Measurements from ENCODE around the gene QSOX2. TPM values are rescaled to one million over a fixed set of nuclear protein-coding genes. Genes with fewer than 3 reads are reported as not detected.

QSOX2 gene
- total RNA-seq, 1 experiment from 2014 or later, result 34.6 TPM

DNA sequence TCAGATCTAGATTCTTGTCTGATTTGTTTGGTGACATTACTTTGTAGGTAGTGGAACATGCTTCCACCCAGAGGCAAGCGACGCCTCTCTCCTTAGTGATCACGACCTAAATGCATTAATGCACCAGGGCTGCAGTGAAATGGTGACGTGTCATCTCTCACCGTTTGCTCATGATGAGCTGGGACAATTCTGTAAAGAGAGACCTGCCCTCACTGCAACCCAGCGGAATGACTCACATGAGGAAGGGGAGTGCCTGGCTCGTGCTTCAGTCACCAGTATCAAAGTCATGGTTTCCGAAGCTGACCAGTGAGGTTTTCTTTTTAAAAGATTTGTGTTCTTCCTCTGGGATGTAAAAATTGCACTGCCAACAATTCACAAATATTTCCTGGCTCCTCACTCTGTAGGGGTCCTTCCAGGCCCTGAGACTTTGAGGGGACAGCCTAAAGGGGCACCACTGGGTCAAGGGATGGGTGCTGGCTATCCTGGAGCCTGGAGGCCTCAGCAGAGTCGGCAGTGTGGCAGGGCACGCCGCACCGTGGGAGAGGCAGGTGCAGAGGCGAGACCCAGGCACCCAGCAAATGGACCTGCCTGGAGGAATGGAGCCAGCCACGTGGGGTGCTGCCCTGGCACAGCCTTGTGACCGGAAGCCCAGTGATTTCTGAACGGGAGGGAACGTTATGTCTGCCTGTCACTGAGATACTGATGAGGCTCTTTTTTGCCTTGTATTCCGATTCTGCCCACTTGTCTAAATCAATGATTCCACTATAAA lies 17.3 kb downstream of the QSOX2 start:
- POLR2A ChIA-PET, result interaction anchor here (1.0 kb wide), 1 partner anchor 9 kb away, joined by 3 read pairs; no protein-coding TSS in a partner anchor
- Histone ChIP-seq H3K79me2 (ENCODE audit: insufficient read depth, low read length) (peaks cover 98% of the 10 kb centered on the region), H4K20me1 (ENCODE audit: insufficient read depth) (peaks cover 5% of the 10 kb centered on the region; the same call in 1 of the 2 replicates), H2AFZ (ENCODE audit: low read depth, low read length, poor library complexity, severe bottlenecking) (no peak overlapping the region), H3K36me3 (ENCODE audit: control insufficient read depth in 1 of 2, insufficient read depth in 2 of 2, low read length in 2 of 2) (peaks cover 3 to 39% of the 10 kb centered on the region in 2 experiments; a peak in 3 of 4 replicates), H3K4me1 (ENCODE audit: control insufficient read depth in 1 of 2, insufficient read depth in 2 of 2, low read length in 2 of 2) (peaks cover 19 to 49% of the 10 kb centered on the region in 2 experiments), H3K4me2 (ENCODE audit: low read length) (peak overlapping the region; percentile 78), H3K27me3 (ENCODE audit: insufficient read depth, low read length) (no peaks in the 10 kb centered on the region), H3K9me2 (ENCODE audit: insufficient read depth) (no peaks in the 10 kb centered on the region), H3K27ac (ENCODE audit: low read depth, low read length) (peak overlapping the region; percentile 83), H3K9ac (ENCODE audit: low read length) (peak overlapping the region; percentile 64), H3K4me3 (replicated peaks in 1 of 2; ENCODE audit: low read depth in 1 of 2, low read length in 2 of 2) (peak overlapping the region; percentile 13 to 38), H3K9me3 (ENCODE audit: control insufficient read depth in 1 of 2, insufficient read depth in 1 of 2, low read depth in 1 of 2, low read length in 2 of 2) (no peaks in the 10 kb centered on the region)
- intact Hi-C loops (cut with micrococcal nuclease), result loop anchor here (5.0 to 10.0 kb wide), 2 partner anchors 141 to 263 kb away; partner anchors contain the start of gene UBAC1
- RAD21 ChIA-PET (ENCODE audit: low non-redundant PET in 1 of 2, low total read pairs in 2 of 2, uncharacterized antibody in 2 of 2, unreplicated experiment in 2 of 2), result no interaction called here
- BruUV-seq (replicated peaks), result no TSS peak
- CTCF ChIA-PET, result no interaction called here
- DNase-seq (ENCODE audit: low read depth, low spot score) (peak; percentile 69), ATAC-seq (peak; percentile 84)
- TF ChIP-seq POLR2A (IDR thresholded peaks at IDR 0.05; ENCODE audit: borderline replicate concordance, extremely low read depth, insufficient read depth, insufficient read length) (no peak), EZH2phosphoT487 (IDR thresholded peaks at IDR 0.05; ENCODE audit: borderline replicate concordance) (no peak), SP1 (IDR thresholded peaks at IDR 0.05; ENCODE audit: low read depth) (peak; percentile 67), POLR2AphosphoS5 (IDR thresholded peaks at IDR 0.05; ENCODE audit: low read depth, low read length) (0 out of 2 replicates have a peak, but pooled peaks have one; percentile 11), JUND (IDR thresholded peaks at IDR 0.05) (peak; percentile 83), FOSL1 (IDR thresholded peaks at IDR 0.05; ENCODE audit: low read depth) (peak; percentile 75), CBX3 (IDR thresholded peaks at IDR 0.05; ENCODE audit: low read depth) (peak; percentile 13; the same call in 1 of the 2 replicates), ZNF274 (IDR thresholded peaks at IDR 0.05; ENCODE audit: low read depth, low read length) (no peak), RAD21 (IDR thresholded peaks at IDR 0.05; ENCODE audit: low read depth) (no peak)
- TF ChIP-seq, protein P1, sequence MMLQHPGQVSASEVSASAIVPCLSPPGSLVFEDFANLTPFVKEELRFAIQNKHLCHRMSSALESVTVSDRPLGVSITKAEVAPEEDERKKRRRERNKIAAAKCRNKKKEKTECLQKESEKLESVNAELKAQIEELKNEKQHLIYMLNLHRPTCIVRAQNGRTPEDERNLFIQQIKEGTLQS (IDR thresholded peaks at IDR 0.05), result no peak
- TF ChIP-seq, protein P2, sequence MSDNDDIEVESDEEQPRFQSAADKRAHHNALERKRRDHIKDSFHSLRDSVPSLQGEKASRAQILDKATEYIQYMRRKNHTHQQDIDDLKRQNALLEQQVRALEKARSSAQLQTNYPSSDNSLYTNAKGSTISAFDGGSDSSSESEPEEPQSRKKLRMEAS (IDR thresholded peaks at IDR 0.05), result peak; percentile 83
